Neural cell (in vitro differentiated cells): ENCODE data around the gene DNM2. TPM values are rescaled to one million over a fixed set of nuclear protein-coding genes. Genes with fewer than 3 reads are reported as not detected.

Source experiments
- H2AFZ ChIP-seq: fragments of 200-600, 300-800 bp; sonication (generic), shearing (Covaris generic); 2 replicates; pipeline ENCODE4 v1.6.0; 2014; ENCODE audit warnings: low read depth, mild to moderate bottlenecking, antibody characterized with exemption, low read length, moderate library complexity
- H3F3A ChIP-seq: fragments of 200-600 bp; shearing (Covaris generic); 2 replicates; pipeline ENCODE4 v1.6.1; 2016; ENCODE audit warnings: mild to moderate bottlenecking, moderate library complexity, mixed read lengths, antibody characterized with exemption, low read length; ENCODE audit not compliant: insufficient read depth, poor library complexity, severe bottlenecking
- H3K27ac ChIP-seq: fragments of 200-600, 300-800 bp; sonication (generic), shearing (Covaris generic); 2 replicates; pipeline ENCODE4 v1.5.1; 2014; ENCODE audit warnings: mild to moderate bottlenecking, low read length, moderate library complexity
- H3K27me3 ChIP-seq: fragments of 300-800, 200-600 bp; sonication (generic), shearing (Covaris generic); 2 replicates; pipeline ENCODE4 v1.6.0; 2014; ENCODE audit warnings: mild to moderate bottlenecking, low read depth, low read length, moderate library complexity; ENCODE audit not compliant: insufficient read depth
- H3K36me3 ChIP-seq: fragments of 300-800, 200-600 bp; sonication (generic), shearing (Covaris generic); 2 replicates; pipeline ENCODE4 v1.5.1; 2014; ENCODE audit warnings: mild to moderate bottlenecking, antibody characterized with exemption, low read length, moderate library complexity; ENCODE audit not compliant: insufficient read depth
- H3K4me2 ChIP-seq: fragments of 300-800, 200-600 bp; sonication (generic), shearing (Covaris generic); 2 replicates; pipeline ENCODE4 v1.6.0; 2014; ENCODE audit warnings: mild to moderate bottlenecking, low read length
- H3K4me3 ChIP-seq: fragments of 300-800, 200-600 bp; sonication (generic), shearing (Covaris generic); 2 replicates; pipeline ENCODE4 v1.5.1; 2014; ENCODE audit warnings: mild to moderate bottlenecking, low read length, moderate library complexity
- H3K79me2 ChIP-seq: fragments of 200-600 bp; shearing (Covaris generic); replicated peaks from 2 replicates; pipeline ENCODE4 v1.6.0; 2014; ENCODE audit warnings: mild to moderate bottlenecking, low read length, moderate library complexity; ENCODE audit not compliant: insufficient read depth
- H3K9ac ChIP-seq: fragments of 300-800, 200-600 bp; sonication (generic), shearing (Covaris generic); 2 replicates; pipeline ENCODE4 v1.6.1; 2016; ENCODE audit warnings: mild to moderate bottlenecking, low read length, mixed read lengths
- H3K9me2 ChIP-seq: fragments of 200-600 bp; shearing (Covaris generic); 2 replicates; pipeline ENCODE4 v1.6.1; 2016; ENCODE audit warnings: mild to moderate bottlenecking, low read length, mixed read lengths; ENCODE audit not compliant: insufficient read depth
- H3K9me3 ChIP-seq: fragments of 200-600, 300-800 bp; sonication (generic), shearing (Covaris generic); 2 replicates; pipeline ENCODE4 v1.6.1; 2016; ENCODE audit warnings: mild to moderate bottlenecking, mixed run types, low read length, moderate library complexity, mixed read lengths
- H4K20me1 ChIP-seq: fragments of 200-600 bp; shearing (Covaris generic); 2 replicates; pipeline ENCODE4 v1.6.1; 2016; ENCODE audit warnings: mild to moderate bottlenecking, mixed run types; ENCODE audit not compliant: insufficient read depth
- EP300 ChIP-seq: fragments of 450-650 bp; conservative IDR thresholded peaks from 2 replicates; pipeline ENCODE4 v1.6.1; 2014; ENCODE audit warnings: antibody characterized with exemption, mild to moderate bottlenecking, moderate library complexity; ENCODE audit not compliant: poor library complexity, severe bottlenecking
- EZH2 ChIP-seq: fragments of 200-600, 300-800 bp; shearing (Covaris generic), sonication (generic); IDR thresholded peaks from 2 replicates; pipeline ENCODE4 v1.6.1; 2014; ENCODE audit warnings: antibody characterized with exemption, low read length, borderline replicate concordance, mild to moderate bottlenecking; ENCODE audit not compliant: insufficient read depth, poor library complexity, severe bottlenecking
- MXI1 ChIP-seq: fragments of 450-650 bp; conservative IDR thresholded peaks from 2 replicates; pipeline ENCODE4 v1.6.1; 2014; ENCODE audit warnings: antibody characterized with exemption, mild to moderate bottlenecking; ENCODE audit not compliant: poor library complexity, severe bottlenecking
- POLR2AphosphoS5 ChIP-seq: IDR thresholded peaks from 2 replicates; pipeline ENCODE4 v1.6.1; 2012
- RAD21 ChIP-seq: fragments of 450-650 bp; conservative IDR thresholded peaks from 2 replicates; pipeline ENCODE4 v1.6.1; 2014; ENCODE audit warnings: antibody characterized with exemption, mild to moderate bottlenecking, moderate library complexity
- SMC3 ChIP-seq: fragments of 450-650 bp; conservative IDR thresholded peaks from 2 replicates; pipeline ENCODE4 v1.6.1; 2014; ENCODE audit warnings: antibody characterized with exemption, mild to moderate bottlenecking, moderate library complexity; ENCODE audit not compliant: poor library complexity
- TAF1 ChIP-seq: IDR thresholded peaks from 2 replicates; pipeline ENCODE4 v1.6.1; 2012; ENCODE audit warnings: low read depth
- polyA plus RNA-seq: library from polyadenylated mRNA; depleted of rRNA; stranded (reverse); fragments of >200 nt; gene quantifications from 2 replicates; pipeline ENCODE4 v1.2.3, GENCODE V29; 2014
- TF ChIP-seq, protein P1 (sequence below): IDR thresholded peaks from 2 replicates; pipeline ENCODE4 v1.6.1; 2012; ENCODE audit warnings: borderline replicate concordance
- TF ChIP-seq, protein P2 (sequence below): fragments of 450-650 bp; IDR thresholded peaks from 2 replicates; pipeline ENCODE4 v1.5.1; 2014; ENCODE audit warnings: antibody characterized with exemption, mild to moderate bottlenecking, moderate library complexity; ENCODE audit not compliant: poor library complexity, severe bottlenecking

Gene DNM2
- polyA plus RNA-seq, 1 donor from 2014 or later, result 31.4 TPM

DNA sequence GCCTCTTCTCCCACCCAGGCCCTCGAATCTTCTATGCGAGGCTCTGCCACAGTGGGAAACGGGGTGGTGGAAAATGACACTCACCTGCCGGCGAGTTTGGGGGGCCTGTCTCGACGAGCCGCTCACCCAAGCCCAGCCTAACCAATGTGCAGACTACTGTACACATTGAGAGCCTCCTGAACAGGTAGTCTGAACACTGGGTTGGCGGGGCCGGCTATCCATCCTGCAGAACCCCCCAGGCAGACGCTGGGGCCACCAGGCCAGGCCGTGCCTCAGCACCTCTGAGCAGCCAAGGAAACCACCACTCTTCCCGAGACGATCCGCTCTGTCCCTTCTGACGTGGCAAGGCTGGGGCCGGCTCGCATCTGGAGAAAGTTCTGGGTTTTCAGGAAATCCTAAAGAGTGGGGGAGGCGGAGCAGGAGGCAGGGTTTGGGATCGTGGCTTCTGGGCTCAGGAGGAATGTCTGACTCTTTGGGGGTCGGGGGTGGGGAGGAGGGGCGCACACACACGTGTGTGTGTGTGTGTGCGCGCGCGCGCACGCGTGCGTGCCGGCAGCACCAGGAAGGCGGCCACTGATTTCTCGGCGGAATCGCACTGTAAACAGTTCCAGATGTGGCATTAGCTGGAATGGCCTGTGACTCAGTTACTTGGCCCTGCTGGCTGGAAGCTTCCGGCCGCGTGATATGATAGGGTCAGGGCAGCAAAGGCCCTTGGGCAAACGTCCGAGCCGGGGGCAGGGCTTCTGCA is 99.6 kb downstream of the DNM2 start:
- H3F3A ChIP-seq, result no peaks in the 10 kb centered on the region
- H3K9ac ChIP-seq, result no peak overlapping the region
- no peaks in the 10 kb centered on the region for H4K20me1 ChIP-seq
- H3K27ac ChIP-seq, result no peak overlapping the region
- no peak overlapping the region for H3K4me3 ChIP-seq
- no peaks in the 10 kb centered on the region for H3K9me3 ChIP-seq
- TF ChIP-seq MXI1, result no peak
- TF ChIP-seq TAF1, result no peak
- no peak for TF ChIP-seq POLR2AphosphoS5
- TF ChIP-seq SMC3, result no peak
- TF ChIP-seq, protein P1, sequence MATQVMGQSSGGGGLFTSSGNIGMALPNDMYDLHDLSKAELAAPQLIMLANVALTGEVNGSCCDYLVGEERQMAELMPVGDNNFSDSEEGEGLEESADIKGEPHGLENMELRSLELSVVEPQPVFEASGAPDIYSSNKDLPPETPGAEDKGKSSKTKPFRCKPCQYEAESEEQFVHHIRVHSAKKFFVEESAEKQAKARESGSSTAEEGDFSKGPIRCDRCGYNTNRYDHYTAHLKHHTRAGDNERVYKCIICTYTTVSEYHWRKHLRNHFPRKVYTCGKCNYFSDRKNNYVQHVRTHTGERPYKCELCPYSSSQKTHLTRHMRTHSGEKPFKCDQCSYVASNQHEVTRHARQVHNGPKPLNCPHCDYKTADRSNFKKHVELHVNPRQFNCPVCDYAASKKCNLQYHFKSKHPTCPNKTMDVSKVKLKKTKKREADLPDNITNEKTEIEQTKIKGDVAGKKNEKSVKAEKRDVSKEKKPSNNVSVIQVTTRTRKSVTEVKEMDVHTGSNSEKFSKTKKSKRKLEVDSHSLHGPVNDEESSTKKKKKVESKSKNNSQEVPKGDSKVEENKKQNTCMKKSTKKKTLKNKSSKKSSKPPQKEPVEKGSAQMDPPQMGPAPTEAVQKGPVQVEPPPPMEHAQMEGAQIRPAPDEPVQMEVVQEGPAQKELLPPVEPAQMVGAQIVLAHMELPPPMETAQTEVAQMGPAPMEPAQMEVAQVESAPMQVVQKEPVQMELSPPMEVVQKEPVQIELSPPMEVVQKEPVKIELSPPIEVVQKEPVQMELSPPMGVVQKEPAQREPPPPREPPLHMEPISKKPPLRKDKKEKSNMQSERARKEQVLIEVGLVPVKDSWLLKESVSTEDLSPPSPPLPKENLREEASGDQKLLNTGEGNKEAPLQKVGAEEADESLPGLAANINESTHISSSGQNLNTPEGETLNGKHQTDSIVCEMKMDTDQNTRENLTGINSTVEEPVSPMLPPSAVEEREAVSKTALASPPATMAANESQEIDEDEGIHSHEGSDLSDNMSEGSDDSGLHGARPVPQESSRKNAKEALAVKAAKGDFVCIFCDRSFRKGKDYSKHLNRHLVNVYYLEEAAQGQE, result no peak
- no peak for TF ChIP-seq RAD21
- TF ChIP-seq EP300, result no peak
- TF ChIP-seq, protein P2, sequence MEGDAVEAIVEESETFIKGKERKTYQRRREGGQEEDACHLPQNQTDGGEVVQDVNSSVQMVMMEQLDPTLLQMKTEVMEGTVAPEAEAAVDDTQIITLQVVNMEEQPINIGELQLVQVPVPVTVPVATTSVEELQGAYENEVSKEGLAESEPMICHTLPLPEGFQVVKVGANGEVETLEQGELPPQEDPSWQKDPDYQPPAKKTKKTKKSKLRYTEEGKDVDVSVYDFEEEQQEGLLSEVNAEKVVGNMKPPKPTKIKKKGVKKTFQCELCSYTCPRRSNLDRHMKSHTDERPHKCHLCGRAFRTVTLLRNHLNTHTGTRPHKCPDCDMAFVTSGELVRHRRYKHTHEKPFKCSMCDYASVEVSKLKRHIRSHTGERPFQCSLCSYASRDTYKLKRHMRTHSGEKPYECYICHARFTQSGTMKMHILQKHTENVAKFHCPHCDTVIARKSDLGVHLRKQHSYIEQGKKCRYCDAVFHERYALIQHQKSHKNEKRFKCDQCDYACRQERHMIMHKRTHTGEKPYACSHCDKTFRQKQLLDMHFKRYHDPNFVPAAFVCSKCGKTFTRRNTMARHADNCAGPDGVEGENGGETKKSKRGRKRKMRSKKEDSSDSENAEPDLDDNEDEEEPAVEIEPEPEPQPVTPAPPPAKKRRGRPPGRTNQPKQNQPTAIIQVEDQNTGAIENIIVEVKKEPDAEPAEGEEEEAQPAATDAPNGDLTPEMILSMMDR, result no peak
- TF ChIP-seq EZH2, result no peak
- no peak overlapping the region for H2AFZ ChIP-seq
- H3K36me3 ChIP-seq, result peaks cover 8% of the 10 kb centered on the region
- H3K9me2 ChIP-seq, result no peaks in the 10 kb centered on the region
- no peaks in the 10 kb centered on the region for H3K79me2 ChIP-seq
- no peak overlapping the region for H3K4me2 ChIP-seq
- no peaks in the 10 kb centered on the region for H3K27me3 ChIP-seq

DNA sequence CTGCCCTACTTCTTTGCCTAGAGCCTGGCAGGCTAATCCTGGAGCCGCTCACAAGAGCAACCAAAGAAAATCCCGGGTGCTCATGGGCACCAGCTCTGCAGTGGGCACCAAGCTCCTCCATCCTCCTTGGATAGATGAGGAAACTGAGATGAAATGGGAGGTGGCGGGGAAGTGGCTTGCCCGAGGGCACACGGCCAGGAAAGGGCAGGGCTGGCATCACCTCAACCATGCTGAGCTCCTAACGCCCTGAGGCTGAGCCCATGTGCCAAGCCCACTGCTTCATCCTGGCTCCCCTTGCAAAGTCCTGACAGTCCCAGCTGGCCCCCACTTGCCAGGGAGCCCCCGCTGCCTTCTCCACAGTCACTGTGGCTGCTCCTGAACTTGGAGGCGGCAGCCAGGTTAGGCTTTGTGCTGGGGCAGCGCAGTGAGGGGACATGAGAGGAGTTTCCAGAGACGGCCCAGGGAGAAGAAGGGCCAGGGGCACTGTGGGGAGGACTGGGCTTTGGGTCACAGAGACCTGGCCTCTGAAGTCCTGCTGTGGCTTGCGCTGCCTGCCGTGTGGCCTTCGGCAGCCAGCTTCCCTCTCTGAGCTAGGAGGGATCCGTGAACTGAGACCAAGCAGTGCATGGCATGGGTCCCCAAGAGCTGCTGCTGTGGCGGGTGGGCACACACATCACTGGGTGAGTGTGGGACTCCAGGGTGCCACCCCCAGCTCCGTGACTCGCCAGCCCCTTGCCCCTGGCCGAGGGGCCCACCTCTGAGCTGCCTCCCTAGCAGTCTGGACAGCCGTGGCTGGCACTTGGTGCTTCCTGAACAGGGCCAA is 100.6 kb downstream of the DNM2 start:
- Histone ChIP-seq H3K27me3 (no peaks in the 10 kb centered on the region), H3K9me3 (no peaks in the 10 kb centered on the region), H3K9ac (no peak overlapping the region), H3K36me3 (peaks cover 4% of the 10 kb centered on the region), H3F3A (no peaks in the 10 kb centered on the region), H2AFZ (no peak overlapping the region), H3K9me2 (no peaks in the 10 kb centered on the region), H3K4me3 (no peak overlapping the region), H3K27ac (no peak overlapping the region), H3K79me2 (no peaks in the 10 kb centered on the region), H3K4me2 (no peak overlapping the region), H4K20me1 (no peaks in the 10 kb centered on the region)
- TF ChIP-seq POLR2AphosphoS5 (no peak), SMC3 (no peak), EZH2 (no peak), RAD21 (no peak), MXI1 (no peak), EP300 (no peak), TAF1 (no peak)
- TF ChIP-seq, protein P2, result no peak
- TF ChIP-seq, protein P1, result no peak
